Fibroblast of skin of scalp (primary cell): ENCODE data around the gene G0S2.
A peak's percentile ranks its signal among the peaks of the same experiment; 100 is the strongest.

Source experiments
- DNase-seq: peaks from one replicate; pipeline ENCODE4 v3.0.0-alpha.2; 2013

G0S2 gene

DNA sequence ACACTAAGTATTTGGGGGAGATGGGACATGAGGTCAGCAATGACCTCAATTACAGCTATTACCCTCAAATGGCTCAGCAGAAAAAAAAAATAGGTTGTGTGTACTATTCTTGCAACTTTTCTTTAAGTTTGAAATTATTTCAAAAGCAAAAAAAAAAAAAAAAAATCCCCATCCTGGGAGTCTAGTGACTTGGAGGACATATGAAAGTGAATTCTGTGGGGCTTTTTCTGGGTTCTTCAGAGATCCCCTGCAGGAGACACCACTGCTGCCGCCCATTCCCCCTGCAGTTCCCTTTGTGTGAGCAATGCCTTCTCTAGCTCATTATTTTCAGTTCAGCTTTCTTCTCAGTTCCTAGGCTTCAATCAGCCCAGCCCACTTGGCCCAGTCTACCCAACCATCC lies 46.1 kb downstream of the G0S2 start:
- no peak for DNase-seq

DNA sequence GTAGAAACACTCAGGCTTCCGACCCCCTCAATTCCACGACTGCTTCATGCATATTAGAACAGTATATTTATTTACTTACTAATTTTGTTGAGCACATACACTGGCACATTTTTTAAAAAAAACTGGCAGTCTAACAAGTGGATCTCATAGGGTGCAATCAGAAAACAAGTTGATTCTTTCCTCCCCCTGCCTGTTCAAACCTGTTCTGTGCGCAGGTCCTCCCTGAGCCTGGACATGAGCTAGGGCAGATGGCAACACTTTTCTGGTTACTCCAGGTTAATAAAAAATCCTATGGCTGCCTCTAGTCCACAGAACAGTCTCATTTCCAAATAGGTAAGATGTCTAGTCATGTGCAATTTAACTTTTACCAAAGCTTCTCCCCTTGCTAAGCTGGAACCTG lies 48.1 kb downstream of the G0S2 start:
- DNase-seq: no peak

DNA sequence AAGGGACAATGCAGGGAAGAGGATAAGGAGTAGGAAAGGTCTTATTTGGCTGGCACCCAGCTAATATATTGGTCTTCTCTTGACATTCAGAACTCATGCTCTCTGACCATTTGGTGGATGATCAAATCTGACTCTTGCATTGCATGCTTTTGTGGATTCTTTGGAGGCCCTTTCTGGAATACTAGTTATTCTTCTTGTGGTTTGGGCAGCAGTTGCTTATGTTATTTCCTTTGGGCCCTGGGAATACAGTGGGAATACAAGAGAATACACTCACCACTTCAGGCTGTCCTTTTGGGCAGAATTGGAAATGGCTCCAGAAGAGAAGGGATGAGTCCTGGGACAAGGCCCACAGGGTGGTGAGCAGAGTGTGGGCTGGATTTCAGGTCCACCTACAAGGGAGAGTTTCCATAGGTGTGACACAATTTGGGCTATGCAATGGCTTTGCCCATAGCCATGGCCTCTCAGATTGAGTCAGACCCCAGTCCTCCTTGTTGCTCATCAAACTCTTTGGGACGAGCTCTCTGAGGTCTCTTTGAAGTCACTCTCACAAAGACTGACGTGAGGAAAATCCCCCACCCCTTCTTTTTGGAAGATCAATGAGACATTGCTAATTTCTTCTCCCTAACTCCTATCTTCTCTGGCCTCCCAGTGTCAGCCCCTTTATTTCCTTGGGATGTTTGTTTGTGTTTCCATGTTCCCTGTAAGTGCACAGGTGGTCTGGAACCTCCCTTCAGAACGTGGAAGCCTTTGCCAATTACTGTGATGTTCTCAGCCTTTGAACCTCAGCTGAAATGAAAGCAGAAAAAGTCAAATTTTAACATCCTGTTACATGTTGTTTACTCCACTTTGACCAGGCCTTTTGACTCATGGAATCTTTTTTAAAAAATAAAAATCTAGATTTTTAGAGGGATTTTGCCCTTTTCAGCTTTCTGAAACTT lies 48.8 kb downstream of the G0S2 start:
- DNase-seq: peak; percentile 47
